ENCODE results near the gene TAOK3. TPM values are rescaled to one million over a fixed set of nuclear protein-coding genes. Genes with fewer than 3 reads are reported as not detected.

Gene TAOK3
- total and polyA plus RNA-seq, 2 donors (not counting 3 experiments of a cell fraction or from before 2014, with no cell fraction given) = 11.3 to 23.1 TPM

DNA sequence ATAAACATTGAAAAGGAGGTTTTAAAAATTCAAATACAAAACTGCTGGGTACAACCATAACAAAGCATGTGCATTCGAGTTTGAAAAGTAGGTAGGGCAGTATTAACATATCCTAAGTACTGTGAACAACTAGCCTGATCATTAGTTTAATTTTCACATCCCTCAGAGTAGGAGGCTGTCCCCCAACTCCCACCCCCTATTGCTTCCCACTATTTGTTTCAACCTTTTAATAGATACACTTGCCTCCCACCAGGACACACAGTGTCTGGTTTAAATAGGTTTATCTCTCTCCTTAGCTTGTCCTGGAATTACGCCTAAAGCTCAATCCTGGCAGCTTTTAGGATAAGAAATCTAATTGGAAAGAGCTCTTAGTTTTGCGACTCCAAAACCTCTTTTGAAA, 2.1 kb downstream of the TAOK3 start:
- FAIRE-seq = no peak
- Histone ChIP-seq H3K27me3 (ENCODE audit: control insufficient read depth in 2 of 2, insufficient read depth in 2 of 2, low read length in 2 of 2) (no peaks in the 10 kb centered on the region), H3K4me1 (ENCODE audit: control insufficient read depth, extremely low read depth, insufficient read depth, low read length) (peaks cover 9% of the 10 kb centered on the region), H3K36me3 (ENCODE audit: control insufficient read depth in 2 of 2, extremely low read depth in 1 of 2, insufficient read depth in 2 of 2, low read length in 2 of 2) (no peaks in the 10 kb centered on the region), H3K9me3 (replicated peaks; ENCODE audit: control insufficient read depth, insufficient read depth, low read length) (no peaks in the 10 kb centered on the region), H4K20me1 (replicated peaks; ENCODE audit: control insufficient read depth, extremely low read depth, insufficient read depth, low read length) (no peaks in the 10 kb centered on the region), H3K9ac (replicated peaks; ENCODE audit: extremely low read depth, insufficient read depth, low read length) (peak overlapping the region; percentile 67), H3K79me2 (ENCODE audit: control insufficient read depth, insufficient read depth, low read length) (peaks cover 43% of the 10 kb centered on the region), H3K27ac (ENCODE audit: insufficient read depth, low read depth, low read length) (no peak overlapping the region), H3K9me1 (replicated peaks; ENCODE audit: control insufficient read depth, extremely low read depth, insufficient read depth, low read length) (no peaks in the 10 kb centered on the region), H3K4me2 (ENCODE audit: insufficient read depth, low read length) (peak overlapping the region; percentile 90), H2AFZ (ENCODE audit: low read depth, low read length) (no peak overlapping the region), H3K4me3 (replicated peaks in 1 of 3; ENCODE audit: insufficient read depth in 1 of 3, low read depth in 1 of 3, low read length in 3 of 3) (peak overlapping the region in 2 of 3 experiments; percentile 51 to 79)
- intact Hi-C loops (cut with micrococcal nuclease) = loop anchor here (10.0 kb wide), 1 partner anchor 686 kb away; no protein-coding TSS in a partner anchor
- CTCF ChIA-PET = interaction anchor here (0.7 to 1.5 kb wide), 8 partner anchors 11 to 495 kb away, joined by 3 to 6 read pairs (median 4); no protein-coding TSS in a partner anchor
- dilution Hi-C loops (cut with MboI; ENCODE audit: extremely low pct_ligation_motif_present, low sequenced_read_pairs) = no loop called here
- TF ChIP-seq POLR2A (IDR thresholded peaks at IDR 0.05; ENCODE audit: low read depth, low read length) (no peak), FOS (IDR thresholded peaks at IDR 0.05; ENCODE audit: borderline replicate concordance, insufficient read depth, low read length) (no peak), JUN (IDR thresholded peaks at IDR 0.05; ENCODE audit: borderline replicate concordance, insufficient read depth, insufficient read length, low read depth) (no peak), EZH2 (IDR thresholded peaks at IDR 0.05; ENCODE audit: borderline replicate concordance, low read depth, low read length, severe bottlenecking) (no peak), POLR2AphosphoS5 (IDR thresholded peaks at IDR 0.05; ENCODE audit: insufficient read depth, low read depth, low read length) (no peak), MYC (IDR thresholded peaks at IDR 0.05; ENCODE audit: low read depth, low read length) (no peak), GATA2 (IDR thresholded peaks at IDR 0.05; ENCODE audit: insufficient read depth, insufficient read length, low read depth, low read length) (no peak)
- TF ChIP-seq, protein P1, sequence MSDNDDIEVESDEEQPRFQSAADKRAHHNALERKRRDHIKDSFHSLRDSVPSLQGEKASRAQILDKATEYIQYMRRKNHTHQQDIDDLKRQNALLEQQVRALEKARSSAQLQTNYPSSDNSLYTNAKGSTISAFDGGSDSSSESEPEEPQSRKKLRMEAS (IDR thresholded peaks at IDR 0.05; ENCODE audit: insufficient read depth, insufficient read length) = no peak
- TF ChIP-seq, protein P2, sequence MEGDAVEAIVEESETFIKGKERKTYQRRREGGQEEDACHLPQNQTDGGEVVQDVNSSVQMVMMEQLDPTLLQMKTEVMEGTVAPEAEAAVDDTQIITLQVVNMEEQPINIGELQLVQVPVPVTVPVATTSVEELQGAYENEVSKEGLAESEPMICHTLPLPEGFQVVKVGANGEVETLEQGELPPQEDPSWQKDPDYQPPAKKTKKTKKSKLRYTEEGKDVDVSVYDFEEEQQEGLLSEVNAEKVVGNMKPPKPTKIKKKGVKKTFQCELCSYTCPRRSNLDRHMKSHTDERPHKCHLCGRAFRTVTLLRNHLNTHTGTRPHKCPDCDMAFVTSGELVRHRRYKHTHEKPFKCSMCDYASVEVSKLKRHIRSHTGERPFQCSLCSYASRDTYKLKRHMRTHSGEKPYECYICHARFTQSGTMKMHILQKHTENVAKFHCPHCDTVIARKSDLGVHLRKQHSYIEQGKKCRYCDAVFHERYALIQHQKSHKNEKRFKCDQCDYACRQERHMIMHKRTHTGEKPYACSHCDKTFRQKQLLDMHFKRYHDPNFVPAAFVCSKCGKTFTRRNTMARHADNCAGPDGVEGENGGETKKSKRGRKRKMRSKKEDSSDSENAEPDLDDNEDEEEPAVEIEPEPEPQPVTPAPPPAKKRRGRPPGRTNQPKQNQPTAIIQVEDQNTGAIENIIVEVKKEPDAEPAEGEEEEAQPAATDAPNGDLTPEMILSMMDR (IDR thresholded peaks at IDR 0.05; ENCODE audit: extremely low read depth in 1 of 2, insufficient read depth in 1 of 2, low read depth in 1 of 2, low read length in 2 of 2) = no peak
- no TSS peak for BruUV-seq (replicated peaks)
- no peak for DNase-seq (ENCODE audit: low read depth, low spot score)
- POLR2A ChIA-PET = no interaction called here

All from endothelial cell of umbilical vein (primary cell).